ENCODE measurements around the gene KRT34.
"Not testable (repeated sequence)": the region's sequence is repeated elsewhere in the genome, so short reads cannot be mapped to it uniquely, and the experiment has no call there.

KRT34 gene

GRCh38 chr17:41366070-41366469, 16.0 kb downstream of the KRT34 start:
- no peak for DNase-seq (ENCODE audit: low read depth)

- no peak for DNase-seq (ENCODE audit: low read depth)
These were observed 18.2 kb downstream of the KRT34 start for GRCh38 chr17:41363881-41364280.

- peak; percentile 87 for DNase-seq (ENCODE audit: low read depth)
These were observed 21.7 kb downstream of the KRT34 start for GRCh38 chr17:41360296-41360995.

DNA sequence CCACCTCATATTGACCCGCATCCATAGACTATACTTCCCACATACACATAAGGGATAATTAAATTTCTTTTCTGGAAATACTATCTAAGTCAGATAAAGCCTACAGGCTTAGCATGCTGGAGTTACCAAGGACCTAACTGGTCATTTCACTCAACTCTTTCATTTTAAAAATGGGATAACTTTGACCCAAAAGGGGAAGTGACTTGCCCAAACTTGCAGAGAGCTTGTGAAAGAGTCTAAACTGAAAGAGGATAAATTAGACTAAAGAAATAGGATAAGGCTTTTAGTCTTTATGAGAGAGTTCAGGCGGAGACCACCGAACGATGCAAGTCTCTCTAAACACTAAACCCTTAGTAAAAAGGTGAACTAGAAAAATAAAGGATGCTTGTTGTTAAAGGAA, 27.6 kb downstream of the KRT34 start:
- no peak for DNase-seq (ENCODE audit: low read depth)

GRCh38 chr17:41352597-41353366, 29.3 kb downstream of the KRT34 start:
- peak; percentile 27 for DNase-seq (ENCODE audit: low read depth)

- DNase-seq (ENCODE audit: low read depth) = no peak
These were observed 30.9 kb downstream of the KRT34 start for GRCh38 chr17:41351177-41351576.

GRCh38 chr17:41350381-41350878, 31.7 kb downstream of the KRT34 start, which contains the start of gene KRT33A:
TSS of gene KRT33A (minus strand) at chr17:41350828. CDS start at chr17:41350767, 61 bp downstream.
- DNase-seq (ENCODE audit: low read depth) = not testable (repeated sequence)

DNA sequence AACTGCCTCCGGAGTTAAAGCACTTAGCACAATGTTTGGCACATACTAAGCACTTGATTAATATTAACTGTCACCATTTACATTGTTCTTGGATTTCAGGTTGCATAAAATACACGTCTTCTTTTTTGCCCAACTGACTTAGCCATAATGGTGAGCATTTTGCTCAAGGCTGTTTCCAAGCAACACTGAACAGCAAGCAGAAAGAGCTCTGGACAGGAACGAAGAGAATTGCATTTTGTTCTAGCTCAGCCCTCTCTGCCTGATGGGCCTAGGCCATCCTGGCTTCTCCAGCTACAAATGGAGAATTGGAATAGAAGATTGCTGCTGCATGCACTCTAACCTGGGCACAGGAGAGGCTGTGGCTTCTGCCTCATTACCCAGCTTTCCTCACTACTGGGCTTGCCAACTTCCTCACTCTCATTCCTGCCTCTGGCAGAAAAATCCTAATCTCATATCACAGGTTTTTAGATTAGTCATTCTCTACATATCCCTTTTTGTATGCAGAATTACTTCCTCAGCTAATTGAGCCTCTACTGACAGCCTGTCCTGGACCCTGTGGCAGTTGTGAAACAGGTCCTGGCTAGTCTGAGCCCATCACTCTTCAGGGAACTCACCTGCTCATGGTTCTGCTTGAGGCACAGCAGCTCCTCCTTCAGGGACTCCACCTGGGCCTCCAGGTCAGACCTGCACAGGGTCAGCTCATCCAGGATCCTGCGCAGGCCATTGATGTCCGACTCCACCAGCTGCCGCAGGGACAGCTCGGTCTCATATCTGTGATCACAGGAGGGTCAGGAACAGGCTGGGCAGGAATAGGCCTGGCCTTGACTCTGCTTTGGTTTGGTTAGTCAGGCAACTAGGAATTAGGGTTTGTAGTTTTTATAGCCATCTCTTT, 34.0 kb downstream of the KRT34 start:
- no peak for DNase-seq (ENCODE audit: low read depth)

DNA sequence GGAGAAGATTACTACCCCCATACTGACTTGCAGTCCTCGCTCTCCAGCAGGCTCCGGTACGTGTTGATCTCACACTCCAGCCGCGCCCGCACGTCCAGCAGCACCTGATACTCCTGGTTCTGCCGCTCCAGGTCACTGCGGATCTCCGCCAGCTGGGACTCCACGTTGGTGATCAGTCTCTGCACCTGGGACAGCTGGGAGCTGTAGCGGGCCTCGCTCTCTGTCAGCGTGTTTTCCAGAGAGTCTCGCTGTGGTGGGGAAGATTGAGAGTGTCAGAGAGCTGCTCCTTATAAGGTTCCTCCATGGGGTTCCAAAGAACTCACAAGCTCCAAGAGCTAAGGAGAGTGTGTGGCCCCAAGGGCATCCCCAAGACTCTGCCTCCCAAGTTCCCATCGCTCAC, 35.7 kb downstream of the KRT34 start:
- not testable (repeated sequence) for DNase-seq (ENCODE audit: low read depth)

- DNase-seq (ENCODE audit: low read depth) = no peak
These were observed 36.1 kb downstream of the KRT34 start for GRCh38 chr17:41345992-41346391.

DNA sequence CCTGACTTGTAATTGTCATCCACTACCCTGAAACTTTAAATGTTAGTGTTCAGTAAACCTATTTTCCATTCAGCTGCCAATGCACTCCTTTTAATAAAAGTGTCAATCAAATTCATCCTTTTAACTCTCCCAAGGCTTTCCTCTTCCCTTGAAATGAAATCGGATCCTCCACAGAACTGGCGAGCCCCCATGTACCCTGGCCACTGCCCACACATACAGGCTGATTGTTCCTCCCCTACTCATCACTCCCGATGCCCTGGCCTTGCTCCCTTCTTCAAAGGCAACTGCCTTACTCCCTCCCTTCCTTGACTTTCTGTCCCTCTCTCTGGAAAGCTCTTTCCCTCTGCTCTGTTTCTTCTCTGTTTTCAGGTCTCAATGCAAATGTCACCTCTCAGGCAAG, 39.1 kb downstream of the KRT34 start:
- DNase-seq (ENCODE audit: low read depth) = no peak

- no peak for DNase-seq (ENCODE audit: low read depth)
These were observed 40.9 kb downstream of the KRT34 start for GRCh38 chr17:41340934-41341861.

DNA sequence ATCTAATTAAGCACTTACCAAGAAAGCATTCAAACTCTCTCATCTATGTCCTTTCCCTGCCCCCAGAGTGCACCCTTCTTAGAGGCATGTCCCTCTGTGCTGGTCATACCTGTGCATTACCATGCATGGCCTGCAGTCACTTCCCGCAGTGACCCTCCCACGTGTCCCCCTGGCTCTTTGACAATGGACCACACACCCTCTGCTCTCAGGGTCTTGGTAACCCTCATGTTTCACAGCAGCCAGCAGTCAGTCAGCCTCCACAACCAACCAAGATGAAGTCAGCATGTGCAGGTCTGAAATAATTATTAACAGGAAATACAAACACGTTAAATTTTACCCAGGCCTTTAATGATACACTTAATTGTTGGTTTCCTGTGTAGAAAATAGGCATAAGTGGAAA, 41.6 kb downstream of the KRT34 start:
- no peak for DNase-seq (ENCODE audit: low read depth)

DNA sequence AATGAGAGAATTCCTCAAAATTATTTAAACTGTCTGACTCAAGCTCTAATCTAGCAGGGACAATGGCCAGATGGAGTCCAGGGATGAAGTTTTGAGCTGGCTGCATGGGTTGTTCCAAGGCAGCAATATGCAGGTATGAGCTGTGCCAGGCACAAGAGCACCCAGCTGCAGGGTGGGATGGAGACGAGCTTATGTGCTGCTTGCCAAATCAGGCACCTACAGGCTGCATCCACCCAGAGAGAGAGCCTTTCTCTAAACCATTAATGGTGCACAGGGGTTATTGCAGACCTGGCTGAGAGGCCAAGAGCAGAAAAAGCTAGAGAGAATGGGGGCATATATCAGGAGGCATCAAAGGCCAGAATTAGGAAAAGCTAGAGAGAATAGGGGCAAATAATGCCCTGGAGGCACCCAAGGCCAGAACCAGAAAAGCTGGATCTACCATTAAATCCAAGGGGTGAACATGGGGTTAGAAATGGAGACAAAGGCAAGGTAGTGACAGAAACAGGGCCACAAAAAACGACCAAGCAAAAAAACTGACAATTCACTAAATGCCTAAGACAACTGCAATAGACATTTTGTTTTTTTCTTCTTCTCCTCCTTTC, 42.4 kb downstream of the KRT34 start:
- no peak for DNase-seq (ENCODE audit: low read depth)

DNA sequence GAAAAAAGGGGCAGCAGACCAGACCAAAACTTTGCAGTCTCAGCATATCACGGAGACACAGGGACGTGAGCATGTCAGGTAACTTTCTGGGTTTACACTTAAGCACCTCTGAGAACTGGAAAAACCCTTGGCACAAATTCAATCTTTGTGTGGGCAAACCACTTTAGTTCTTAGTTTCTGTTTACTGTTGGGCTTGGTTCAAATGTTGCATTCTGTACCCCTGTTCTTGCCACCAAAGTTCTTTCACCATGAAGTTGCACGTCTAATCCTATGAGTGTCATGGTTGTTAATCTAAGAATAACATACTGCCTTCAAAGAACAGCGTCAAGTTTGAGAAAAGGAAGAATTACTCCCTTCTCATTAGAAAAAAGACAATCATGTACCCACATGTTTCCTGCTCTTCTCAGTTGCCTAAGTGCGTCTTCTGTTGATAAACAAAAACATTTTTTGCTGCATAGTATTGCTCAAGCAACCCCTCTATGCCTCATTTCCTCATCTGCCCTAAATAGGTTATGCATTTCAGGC, 43.1 kb downstream of the KRT34 start:
- peak; percentile 22 for DNase-seq (ENCODE audit: low read depth)

GRCh38 chr17:41335747-41336146, 46.4 kb downstream of the KRT34 start:
- no peak for DNase-seq (ENCODE audit: low read depth)

DNA sequence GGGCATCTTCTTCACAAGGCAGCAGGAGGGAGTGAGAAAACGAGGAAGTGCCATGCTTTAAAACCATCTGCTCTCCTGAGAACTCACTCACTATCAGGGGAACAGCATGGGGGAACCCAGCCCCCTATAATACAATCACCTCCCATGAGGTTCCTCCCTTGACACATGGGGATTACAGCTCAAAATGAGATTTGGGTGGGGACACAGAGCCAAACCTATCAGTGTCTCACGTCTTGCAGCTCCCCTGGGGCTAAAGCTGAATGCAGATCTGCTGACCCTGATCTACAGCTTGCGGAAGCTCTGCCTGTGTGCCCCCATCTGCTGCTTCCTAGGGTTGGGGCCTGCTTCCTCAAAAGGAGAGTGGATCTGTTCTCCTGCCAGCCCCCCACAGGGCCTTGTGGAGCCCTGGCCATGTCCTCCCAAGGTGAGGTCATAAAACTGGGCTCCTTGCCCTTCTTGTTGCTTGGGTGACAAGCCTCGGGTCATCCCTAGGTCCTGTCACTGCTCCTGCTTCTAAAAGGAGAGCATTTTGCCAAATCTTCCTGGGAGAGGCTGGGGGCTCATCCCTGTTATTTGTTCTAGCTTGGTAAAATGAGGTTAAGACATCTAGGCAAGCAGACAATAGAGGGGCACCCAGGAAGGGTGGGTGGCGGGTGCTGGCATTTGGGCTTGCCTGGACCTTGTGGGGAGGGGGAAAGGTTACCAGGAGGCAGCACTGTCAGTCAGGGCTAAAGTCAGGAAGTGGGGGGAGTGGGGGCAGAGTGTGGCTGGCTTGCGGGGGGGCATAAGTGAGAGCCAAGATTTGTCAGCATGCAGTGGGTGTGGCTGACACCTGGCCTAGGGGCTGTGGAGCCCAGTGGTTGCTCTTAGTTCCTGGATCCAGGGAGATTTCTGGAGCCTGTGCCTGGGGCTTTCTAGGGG, 47.5 kb downstream of the KRT34 start:
- no peak for DNase-seq (ENCODE audit: low read depth)

DNA sequence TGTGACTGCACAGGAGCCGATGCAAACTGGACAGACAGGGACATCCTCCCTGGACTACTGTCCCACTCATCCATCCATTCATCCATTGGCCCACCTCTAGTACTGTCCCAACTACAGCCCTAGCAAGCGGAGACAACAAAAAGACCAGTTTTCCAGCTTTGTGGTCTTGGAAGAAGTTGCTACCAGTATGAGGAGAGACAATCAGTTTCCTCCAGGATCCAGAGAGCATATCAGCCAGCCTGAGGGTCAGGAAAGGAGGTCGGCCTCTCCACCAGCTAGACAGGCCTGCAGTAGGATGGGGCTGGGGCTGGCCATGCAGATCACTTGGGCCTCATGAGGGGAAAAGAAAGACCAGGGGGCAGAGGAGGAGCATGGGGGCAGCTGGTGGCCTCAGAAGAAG, 48.3 kb downstream of the KRT34 start:
- DNase-seq (ENCODE audit: low read depth) = no peak

GRCh38 chr17:41333098-41333497, 49.0 kb downstream of the KRT34 start:
- no peak for DNase-seq (ENCODE audit: low read depth)

Data from EH (cell line).